Measurements from ENCODE around the gene CCNJ.

The CCNJ gene

DNA sequence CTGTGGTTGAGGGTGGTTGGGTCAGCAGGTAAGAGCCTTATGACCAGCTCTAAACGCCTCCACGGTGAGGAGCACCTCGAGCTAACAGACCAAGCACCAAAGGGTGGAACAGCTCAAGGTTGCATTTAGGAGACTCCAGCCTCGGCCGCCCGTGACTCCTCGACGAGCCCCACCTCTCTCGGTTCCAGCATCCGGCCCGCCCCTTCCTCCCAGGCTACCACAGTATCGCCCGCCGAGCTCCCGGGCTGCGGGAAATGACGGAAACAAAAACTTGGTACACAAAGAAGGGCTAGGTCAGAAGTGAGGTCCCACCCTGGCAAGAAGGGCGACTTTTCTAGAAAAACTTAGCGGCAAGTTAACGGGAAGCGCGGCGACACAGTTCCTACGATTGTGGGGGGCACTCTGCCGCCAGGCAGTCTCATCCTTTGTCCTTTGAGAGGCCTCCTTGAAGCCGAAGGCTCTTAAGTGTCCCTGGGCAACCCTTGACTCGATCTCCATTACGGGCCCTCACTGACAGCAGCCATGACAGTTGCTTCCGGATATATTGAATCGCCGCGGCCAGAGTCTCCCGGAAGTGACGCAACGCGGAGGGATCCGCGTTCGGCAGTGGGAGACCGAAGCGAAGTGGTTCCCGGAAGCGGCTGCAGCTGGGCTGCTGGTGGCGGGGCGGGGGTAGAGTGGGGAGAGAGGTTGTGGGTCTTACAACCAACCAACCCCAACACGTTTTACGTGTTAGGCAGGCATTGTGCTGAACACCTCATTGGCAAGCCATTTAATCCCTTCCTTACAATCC lies 46.5 kb downstream of the CCNJ start:
- Mint-ChIP-seq H3K27me3 (ENCODE audit: low read depth, poor library complexity) (peaks cover 9% of the 10 kb centered on the region), H3K36me3 (ENCODE audit: low read depth) (no peaks in the 10 kb centered on the region), H3K9me3 (no peaks in the 10 kb centered on the region), H3K4me1 (no peaks in the 10 kb centered on the region), H3K4me3 (no peak overlapping the region), H3K27ac (no peak overlapping the region)
- TF ChIP-seq CTCF (IDR thresholded peaks at IDR 0.05), result no peak
- DNase-seq, result no peak

DNA sequence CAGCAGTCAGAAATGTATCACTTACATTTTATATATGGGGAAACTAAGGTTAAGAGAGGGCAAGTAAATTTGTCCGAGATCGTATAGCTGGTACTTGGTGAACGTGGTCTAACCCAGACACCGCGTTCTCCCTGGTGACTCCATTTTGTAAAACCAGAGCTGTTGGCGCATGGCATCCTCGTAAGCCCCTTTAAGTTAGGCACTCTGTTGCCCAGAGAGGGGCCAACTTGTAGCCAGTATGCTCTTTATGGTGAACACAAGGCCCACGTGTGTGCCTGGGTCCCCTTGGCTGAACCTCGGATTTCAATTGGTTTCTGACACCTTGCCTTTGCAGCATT lies 47.0 kb downstream of the CCNJ start:
- Mint-ChIP-seq H3K4me3 (no peak overlapping the region), H3K9me3 (no peaks in the 10 kb centered on the region), H3K36me3 (ENCODE audit: low read depth) (no peaks in the 10 kb centered on the region), H3K27ac (no peak overlapping the region), H3K4me1 (no peaks in the 10 kb centered on the region), H3K27me3 (ENCODE audit: low read depth, poor library complexity) (peaks cover 9% of the 10 kb centered on the region)
- no peak for TF ChIP-seq CTCF (IDR thresholded peaks at IDR 0.05)
- DNase-seq, result no peak

DNA sequence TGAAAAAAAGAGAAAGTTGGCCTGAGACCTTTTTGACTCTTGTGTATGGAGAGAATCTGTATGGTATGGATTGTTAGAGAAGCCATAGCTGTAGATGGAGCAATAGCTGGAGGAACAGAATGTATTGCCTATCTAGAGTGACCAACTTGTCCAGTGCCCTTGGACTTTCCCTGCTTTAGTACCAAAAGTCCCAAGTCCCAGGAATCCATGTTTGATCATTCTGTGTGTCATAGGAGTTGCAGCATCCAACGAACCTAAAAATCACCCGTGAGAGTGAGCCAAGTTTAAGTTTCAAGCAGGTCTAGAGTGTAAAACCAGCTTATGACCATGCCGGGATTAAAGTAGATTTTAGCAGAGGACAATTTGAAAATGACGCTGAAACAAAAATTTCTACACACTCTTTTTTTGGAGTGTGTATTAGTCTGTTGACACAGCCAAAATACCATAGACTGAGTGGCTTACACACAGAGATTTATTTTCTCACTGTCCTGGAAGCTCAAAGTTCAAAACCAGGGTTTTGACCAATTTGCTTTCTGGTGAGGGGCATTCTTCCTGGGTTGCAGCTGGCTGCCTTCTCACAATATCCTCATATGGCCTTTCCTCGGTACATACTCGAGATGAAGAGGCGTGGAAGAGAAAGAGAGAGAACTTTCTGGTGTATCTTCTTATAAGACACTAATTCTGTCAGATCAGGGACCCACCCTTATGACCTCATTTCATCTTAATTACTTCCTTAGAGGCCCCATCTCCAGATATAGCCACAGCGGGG lies 49.8 kb downstream of the CCNJ start:
- Mint-ChIP-seq H3K4me3 (no peak overlapping the region), H3K9me3 (no peaks in the 10 kb centered on the region), H3K4me1 (no peaks in the 10 kb centered on the region), H3K27me3 (ENCODE audit: low read depth, poor library complexity) (peaks cover 11% of the 10 kb centered on the region), H3K27ac (no peak overlapping the region), H3K36me3 (ENCODE audit: low read depth) (no peaks in the 10 kb centered on the region)
- DNase-seq, result no peak
- TF ChIP-seq CTCF (IDR thresholded peaks at IDR 0.05), result no peak

DNA sequence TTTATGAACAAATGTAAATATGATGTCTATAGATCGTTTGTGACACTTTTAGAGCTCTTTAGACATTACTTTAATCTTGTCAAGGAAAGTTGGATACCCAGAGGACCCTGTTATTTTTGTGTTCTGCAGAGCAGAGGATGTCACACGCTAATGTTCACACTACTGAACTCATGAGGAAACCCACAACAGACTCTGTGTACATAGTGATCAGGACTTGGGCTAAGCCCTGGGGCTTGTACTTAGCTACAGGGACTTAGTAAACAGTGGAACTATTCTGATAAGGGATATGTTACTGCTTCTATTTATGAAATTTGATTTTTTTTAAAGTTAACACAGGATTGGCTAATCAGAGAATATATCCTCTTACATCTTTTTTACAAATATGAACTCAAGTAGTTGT lies 50.6 kb downstream of the CCNJ start:
- Mint-ChIP-seq H3K9me3 (no peaks in the 10 kb centered on the region), H3K27ac (no peak overlapping the region), H3K27me3 (ENCODE audit: low read depth, poor library complexity) (peaks cover 12% of the 10 kb centered on the region), H3K4me1 (no peaks in the 10 kb centered on the region), H3K4me3 (no peak overlapping the region), H3K36me3 (ENCODE audit: low read depth) (no peaks in the 10 kb centered on the region)
- DNase-seq, result no peak
- no peak for TF ChIP-seq CTCF (IDR thresholded peaks at IDR 0.05)

DNA sequence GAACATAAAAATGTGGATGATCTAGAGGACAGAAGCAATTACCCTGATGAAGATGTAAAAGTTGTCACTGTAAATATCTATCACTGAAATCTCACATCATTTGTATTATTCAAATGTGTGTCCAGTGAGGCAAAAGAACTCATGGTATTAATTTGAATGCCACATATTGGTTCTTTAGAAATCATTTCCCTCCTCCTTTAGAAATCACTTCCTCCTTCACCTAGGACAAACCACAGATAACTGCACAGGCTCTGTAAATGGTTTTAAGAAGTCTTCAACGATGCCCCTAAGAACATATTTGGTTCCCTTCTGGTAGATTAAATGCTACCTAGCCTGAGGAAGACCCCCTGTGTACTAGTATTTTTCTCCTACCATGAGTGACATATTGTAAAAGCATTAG lies 53.6 kb downstream of the CCNJ start:
- no peak for DNase-seq
- Mint-ChIP-seq H3K27ac (no peak overlapping the region), H3K36me3 (ENCODE audit: low read depth) (no peaks in the 10 kb centered on the region), H3K27me3 (ENCODE audit: low read depth, poor library complexity) (peaks cover 16% of the 10 kb centered on the region), H3K4me1 (no peaks in the 10 kb centered on the region), H3K9me3 (no peaks in the 10 kb centered on the region), H3K4me3 (no peak overlapping the region)
- TF ChIP-seq CTCF (IDR thresholded peaks at IDR 0.05), result no peak
